HG02642 (cell line): ENCODE data around the gene ATP7B.

Source experiments
- ATAC-seq: cut with Tn5 transposase; IDR thresholded peaks from one replicate; pipeline ENCODE4 v1.9.1; 2021; ENCODE audit warnings: mild to moderate bottlenecking; ENCODE audit not compliant: unreplicated experiment, poor library complexity

Gene ATP7B

GRCh38 chr13:51902776-51903175 lies 108.5 kb downstream of the ATP7B start:
- ATAC-seq: no peak

GRCh38 chr13:51900471-51900870 lies 110.8 kb downstream of the ATP7B start:
- ATAC-seq: no peak

GRCh38 chr13:51895906-51896888 lies 115.1 kb downstream of the ATP7B start:
- ATAC-seq: peak; percentile 71

- ATAC-seq: no peak
These were observed 117.0 kb downstream of the ATP7B start for GRCh38 chr13:51894239-51894638.

- no peak for ATAC-seq
These were observed 118.6 kb downstream of the ATP7B start for GRCh38 chr13:51892657-51893056.

GRCh38 chr13:51887468-51887867 lies 123.8 kb downstream of the ATP7B start:
- ATAC-seq: no peak

GRCh38 chr13:51885651-51886050 lies 125.6 kb downstream of the ATP7B start:
- ATAC-seq: no peak

- ATAC-seq: no peak
These were observed 128.0 kb downstream of the ATP7B start for GRCh38 chr13:51883226-51883600.
